MM.1S (cell line): ENCODE results near the gene MLIP.

Experiments
- EZH2 ChIP-seq: fragments of 300-600 bp; sonication (generic); optimal IDR thresholded peaks from 2 replicates; pipeline ENCODE3; 2017; ENCODE audit warnings: low read depth, mild to moderate bottlenecking, antibody characterized with exemption, low read length, mixed read lengths
- EZH2phosphoT487 ChIP-seq: fragments of 300-600 bp; sonication (generic); IDR thresholded peaks from 2 replicates; pipeline ENCODE4 v1.6.1; 2018; ENCODE audit warnings: antibody characterized with exemption, low read length
- TF ChIP-seq, protein P1 (sequence below): fragments of 300-600 bp; sonication (generic); IDR thresholded peaks from 2 replicates; pipeline ENCODE4 v1.5.1; 2016; ENCODE audit warnings: antibody characterized with exemption, low read length, mixed read lengths

DNA sequence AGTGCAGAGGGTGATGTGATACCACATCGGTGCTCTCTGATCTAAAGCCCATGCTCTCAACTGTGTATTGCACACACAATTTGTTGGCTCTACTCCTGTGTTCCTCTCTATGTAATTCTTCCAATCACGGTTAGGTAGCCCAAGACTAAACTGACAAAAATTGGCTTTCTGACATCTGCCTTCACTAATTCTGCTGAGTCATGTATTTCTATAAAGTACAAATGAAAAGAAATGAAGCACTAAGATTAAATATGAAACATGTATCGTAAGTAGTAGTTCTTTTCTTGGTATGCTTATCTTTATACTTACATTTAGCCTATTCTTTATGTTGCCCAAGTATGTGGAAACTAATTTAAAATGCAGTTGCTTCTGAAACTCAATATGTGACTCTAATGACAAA, 7.7 kb upstream of the MLIP start:
- TF ChIP-seq, protein P1, sequence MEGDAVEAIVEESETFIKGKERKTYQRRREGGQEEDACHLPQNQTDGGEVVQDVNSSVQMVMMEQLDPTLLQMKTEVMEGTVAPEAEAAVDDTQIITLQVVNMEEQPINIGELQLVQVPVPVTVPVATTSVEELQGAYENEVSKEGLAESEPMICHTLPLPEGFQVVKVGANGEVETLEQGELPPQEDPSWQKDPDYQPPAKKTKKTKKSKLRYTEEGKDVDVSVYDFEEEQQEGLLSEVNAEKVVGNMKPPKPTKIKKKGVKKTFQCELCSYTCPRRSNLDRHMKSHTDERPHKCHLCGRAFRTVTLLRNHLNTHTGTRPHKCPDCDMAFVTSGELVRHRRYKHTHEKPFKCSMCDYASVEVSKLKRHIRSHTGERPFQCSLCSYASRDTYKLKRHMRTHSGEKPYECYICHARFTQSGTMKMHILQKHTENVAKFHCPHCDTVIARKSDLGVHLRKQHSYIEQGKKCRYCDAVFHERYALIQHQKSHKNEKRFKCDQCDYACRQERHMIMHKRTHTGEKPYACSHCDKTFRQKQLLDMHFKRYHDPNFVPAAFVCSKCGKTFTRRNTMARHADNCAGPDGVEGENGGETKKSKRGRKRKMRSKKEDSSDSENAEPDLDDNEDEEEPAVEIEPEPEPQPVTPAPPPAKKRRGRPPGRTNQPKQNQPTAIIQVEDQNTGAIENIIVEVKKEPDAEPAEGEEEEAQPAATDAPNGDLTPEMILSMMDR = no peak
- TF ChIP-seq EZH2phosphoT487 = no peak
- no peak for TF ChIP-seq EZH2
